IMR-90 (cell line): ENCODE measurements around the gene C16orf74.

ENCODE experiments used
- BHLHE40 ChIP-seq: fragments of 150-350 bp; IDR thresholded peaks from 2 replicates; pipeline ENCODE4 v1.6.1; 2016; ENCODE audit warnings: mild to moderate bottlenecking, low read depth, low read length
- CTCF ChIP-seq: conservative IDR thresholded peaks from 2 replicates; pipeline ENCODE4 v1.5.1; 2012; ENCODE audit warnings: mild to moderate bottlenecking, low read depth, low read length, improper control_type of control experiment
- MXI1 ChIP-seq: IDR thresholded peaks from 2 replicates; pipeline ENCODE4 v1.6.1; 2012; ENCODE audit warnings: low read depth, mild to moderate bottlenecking, low read length, moderate library complexity, borderline replicate concordance
- POLR2A ChIP-seq: IDR thresholded peaks from 2 replicates; pipeline ENCODE4 v1.6.1; 2012; ENCODE audit warnings: mild to moderate bottlenecking, low read depth, low read length

- TF ChIP-seq BHLHE40 (no peak), CTCF (no peak), POLR2A (no peak), MXI1 (no peak)
Observed at GRCh38 chr16:85781695-85782370, 30.9 kb upstream of the C16orf74 start.
